A549 (cell line): ENCODE data around the gene FBXW9. TPM values are rescaled to one million over a fixed set of nuclear protein-coding genes. Genes with fewer than 3 reads are reported as not detected.

Experiments used
- ATAC-seq, 2 experiments: fragments of 200-7000 bp in 1 of 2; fragments of >200 bp in 1 of 2; cut with Nextera tagmentation in 1 of 2; cut with Tn5 transposase in 1 of 2; 3 replicates each; pipeline versions ENCODE4 v1.8.0 to v1.9.1; 2018 to 2020; ENCODE audit warnings: mild to moderate bottlenecking in 1 of 2, moderate library complexity in 1 of 2
- CTCF ChIA-PET: fragments of 300-600 bp; sonication (Branson Sonifier 250); formaldehyde crosslinking; extraction: SDS; loops from one replicate; lab custom pipeline; 2021; ENCODE audit warnings: antibody characterized with exemption, inconsistent platforms; lab: Yijun Ruan, JAX
- POLR2A ChIA-PET: fragments of 350-600 bp; formaldehyde crosslinking; extraction: SDS; loops from one replicate; lab custom pipeline; 2021; ENCODE audit warnings: antibody characterized with exemption, inconsistent platforms; lab: Yijun Ruan, JAX
- DNase-seq, 2 experiments: peaks; one replicate each; pipeline versions ENCODE4 v3.0.0 to v3.0.0-alpha.2; 2011 to 2016; ENCODE audit warnings: low read depth in 1 of 2, low spot score in 1 of 2
- FAIRE-seq: peaks from 2 replicates; lab custom pipeline; 2011; peaks lifted over from hg19 to GRCh38; lab: Jason Lieb, UNC
- H3K27ac ChIP-seq, 2 experiments: fragments of >200 bp; sonication (Bioruptor Twin); formaldehyde crosslinking; 3 replicates each; pipeline ENCODE4 v1.5.1; 2016 to 2017
- H3K4me1 ChIP-seq: fragments of >200 bp; sonication (Bioruptor Twin); formaldehyde crosslinking; 3 replicates; pipeline ENCODE4 v1.6.1; 2016
- H3K4me2 ChIP-seq: fragments of >200 bp; sonication (Bioruptor Twin); formaldehyde crosslinking; 3 replicates; pipeline ENCODE4 v1.6.1; 2016
- H3K4me3 ChIP-seq: fragments of >200 bp; sonication (Bioruptor Twin); formaldehyde crosslinking; 3 replicates; pipeline ENCODE4 v1.5.1; 2016
- H3K9me3 ChIP-seq: fragments of >200 bp; sonication (Bioruptor Twin); formaldehyde crosslinking; 3 replicates; pipeline ENCODE4 v1.6.1; 2016
- CHD4 ChIP-seq: fragments of 200-600 bp; sonication (generic); IDR thresholded peaks from 2 replicates; pipeline ENCODE4 v1.6.1; 2016; ENCODE audit warnings: antibody characterized with exemption, mild to moderate bottlenecking, borderline replicate concordance
- EHMT2 ChIP-seq: fragments of 200-600 bp; sonication (generic); IDR thresholded peaks from 2 replicates; pipeline ENCODE4 v1.6.1; 2016; ENCODE audit warnings: antibody characterized with exemption, low read depth, mild to moderate bottlenecking, moderate library complexity
- EP300 ChIP-seq, 2 experiments: fragments of >200 bp; sonication (Bioruptor Twin); formaldehyde crosslinking; IDR thresholded peaks; 2 replicates in 1 of 2; 3 replicates in 1 of 2; pipeline ENCODE4 v1.6.1; 2016 to 2017
- FOSL2 ChIP-seq, 2 experiments: fragments of 450-650 bp in 1 of 2; fragments of >200 bp in 1 of 2; sonication (Bioruptor Twin) in 1 of 2; formaldehyde crosslinking; IDR thresholded peaks; 2 replicates each; pipeline versions ENCODE4 v1.5.0 to v1.6.1; 2016 to 2020; ENCODE audit warnings: mild to moderate bottlenecking in 1 of 2, moderate library complexity in 1 of 2
- GATA3 ChIP-seq: IDR thresholded peaks from 2 replicates; pipeline ENCODE4 v1.6.1; 2012; ENCODE audit warnings: borderline replicate concordance
- HEYL ChIP-seq: fragments of 250-450 bp; sonication (Bioruptor Pico); IDR thresholded peaks from 2 replicates; pipeline ENCODE4 v1.8.0; 2021; ENCODE audit warnings: mild to moderate bottlenecking, moderate library complexity
- HOXB13 ChIP-seq: fragments of 250-450 bp; sonication (Bioruptor Pico); IDR thresholded peaks from 2 replicates; pipeline ENCODE4 v1.5.0; 2020; ENCODE audit warnings: low read depth, mild to moderate bottlenecking, moderate library complexity
- KDM5A ChIP-seq: fragments of 200-600 bp; sonication (generic); IDR thresholded peaks from 2 replicates; pipeline ENCODE4 v1.6.1; 2016; ENCODE audit warnings: antibody characterized with exemption, mild to moderate bottlenecking
- MAZ ChIP-seq: fragments of 150-350 bp; IDR thresholded peaks from 2 replicates; pipeline ENCODE4 v1.6.1; 2014; ENCODE audit warnings: antibody characterized with exemption, low read depth, low read length, borderline replicate concordance
- RCOR1 ChIP-seq: fragments of 150-350 bp; IDR thresholded peaks from 2 replicates; pipeline ENCODE4 v1.6.1; 2014; ENCODE audit warnings: antibody characterized with exemption, low read length, low read depth
- SMC3 ChIP-seq: fragments of >200 bp; sonication (Bioruptor Twin); formaldehyde crosslinking; IDR thresholded peaks from 3 replicates; pipeline ENCODE4 v1.6.1; 2018; ENCODE audit warnings: inconsistent platforms
- TFCP2L1 ChIP-seq: fragments of 250-450 bp; sonication (Bioruptor Pico); IDR thresholded peaks from 2 replicates; pipeline ENCODE4 v1.5.0; 2021; ENCODE audit warnings: mild to moderate bottlenecking
- TP53 ChIP-seq: fragments of 250-450 bp; sonication (Bioruptor Pico); IDR thresholded peaks from 2 replicates; pipeline ENCODE4 v1.5.0; 2021; ENCODE audit warnings: mild to moderate bottlenecking, moderate library complexity
- ZSCAN20 ChIP-seq: fragments of 250-450 bp; sonication (Bioruptor Pico); IDR thresholded peaks from 2 replicates; pipeline ENCODE4 v1.8.0; 2022; ENCODE audit warnings: mild to moderate bottlenecking, moderate library complexity
- WGBS: methylation state at CpG from one replicate; pipeline ENCODE4 v1.1.6; 2017; ENCODE audit errors: missing lambda C conversion rate; 5-methylcytosine and 5-hydroxymethylcytosine counted together
- polyA plus RNA-seq, 4 experiments: library from polyadenylated mRNA; depleted of rRNA in 3 of 4; stranded (reverse); fragments of >200 nt; fragmentation: RNase III in 1 of 4; extraction: RNeasy Plus Mini Kit Qiagen cat#74134 plus additional on column Dnase treatment in 1 of 4; gene quantifications; 2 replicates in 3 of 4; 3 replicates in 1 of 4; pipeline ENCODE4 v1.2.3, GENCODE V29; 2011 to 2017
- TF ChIP-seq, protein P1 (sequence below): fragments of >200 bp; sonication (Bioruptor Twin); formaldehyde crosslinking; IDR thresholded peaks from 3 replicates; pipeline ENCODE4 v1.6.1; 2016
- TF ChIP-seq, protein P2 (sequence below): fragments of 250-450 bp; sonication (Bioruptor Pico); IDR thresholded peaks from 2 replicates; pipeline ENCODE4 v1.5.0; 2020; ENCODE audit warnings: low read depth, mild to moderate bottlenecking, moderate library complexity
- TF ChIP-seq, protein P3 (sequence below): fragments of 250-450 bp; sonication (Bioruptor Pico); IDR thresholded peaks from 2 replicates; pipeline ENCODE4 v1.5.0; 2021; ENCODE audit warnings: mild to moderate bottlenecking, moderate library complexity, borderline replicate concordance
- TF ChIP-seq, protein P4 (sequence below): IDR thresholded peaks from 2 replicates; pipeline ENCODE4 v1.6.1; 2012

FBXW9 gene
- polyA plus RNA-seq, 2 of the 4 experiments (the other 2 are of a cell fraction): 5.7 to 8.0 TPM

DNA sequence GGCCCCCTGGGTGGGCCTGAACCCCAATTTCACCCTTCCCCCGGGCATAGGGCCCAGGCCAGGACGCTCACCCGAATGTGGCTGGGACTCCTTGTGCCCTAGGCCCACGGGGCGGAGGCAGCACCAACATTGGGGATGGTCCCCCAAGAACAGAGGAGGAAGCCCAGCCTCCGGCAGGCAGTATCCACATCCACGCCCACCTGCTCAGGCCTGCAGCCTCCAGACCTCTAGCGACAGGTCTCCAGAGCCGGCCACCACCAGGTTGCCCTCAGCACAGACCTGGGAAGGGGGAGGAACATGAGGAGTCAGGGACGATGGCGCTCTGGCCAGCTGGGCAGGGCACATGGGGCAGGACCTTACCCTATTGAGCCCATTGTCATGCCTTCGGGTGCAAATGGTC lies 7.4 kb downstream of the FBXW9 start:
- 85% methylated on average over 10 of the region's 12 CpGs for WGBS
- Histone ChIP-seq H3K27ac (no peak overlapping the region), H3K4me3 (no peak overlapping the region), H3K4me1 (no peaks in the 10 kb centered on the region), H3K9me3 (no peaks in the 10 kb centered on the region)
- CTCF ChIA-PET: no interaction called here
- no peak for DNase-seq
- no peak for ATAC-seq
- no peak for TF ChIP-seq SMC3
- TF ChIP-seq, protein P1, sequence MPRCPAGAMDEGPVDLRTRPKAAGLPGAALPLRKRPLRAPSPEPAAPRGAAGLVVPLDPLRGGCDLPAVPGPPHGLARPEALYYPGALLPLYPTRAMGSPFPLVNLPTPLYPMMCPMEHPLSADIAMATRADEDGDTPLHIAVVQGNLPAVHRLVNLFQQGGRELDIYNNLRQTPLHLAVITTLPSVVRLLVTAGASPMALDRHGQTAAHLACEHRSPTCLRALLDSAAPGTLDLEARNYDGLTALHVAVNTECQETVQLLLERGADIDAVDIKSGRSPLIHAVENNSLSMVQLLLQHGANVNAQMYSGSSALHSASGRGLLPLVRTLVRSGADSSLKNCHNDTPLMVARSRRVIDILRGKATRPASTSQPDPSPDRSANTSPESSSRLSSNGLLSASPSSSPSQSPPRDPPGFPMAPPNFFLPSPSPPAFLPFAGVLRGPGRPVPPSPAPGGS: no peak
- no peak for TF ChIP-seq MAZ
- no peak for TF ChIP-seq TP53 (CRISPR knock-in tag)
- no peak for TF ChIP-seq RCOR1
- no peak for TF ChIP-seq EHMT2
- no peak for TF ChIP-seq FOSL2 (IDR thresholded peaks at IDR 0.05)
- no peak for TF ChIP-seq FOSL2 (CRISPR knock-in tag; IDR thresholded peaks at IDR 0.05)
- TF ChIP-seq EP300 (IDR thresholded peaks at IDR 0.05): no peak
- TF ChIP-seq, all 56 proteins: peak for 0
- POLR2A ChIA-PET: no interaction called here
- H3K4me2 ChIP-seq: no peak overlapping the region
- FAIRE-seq: no peak

DNA sequence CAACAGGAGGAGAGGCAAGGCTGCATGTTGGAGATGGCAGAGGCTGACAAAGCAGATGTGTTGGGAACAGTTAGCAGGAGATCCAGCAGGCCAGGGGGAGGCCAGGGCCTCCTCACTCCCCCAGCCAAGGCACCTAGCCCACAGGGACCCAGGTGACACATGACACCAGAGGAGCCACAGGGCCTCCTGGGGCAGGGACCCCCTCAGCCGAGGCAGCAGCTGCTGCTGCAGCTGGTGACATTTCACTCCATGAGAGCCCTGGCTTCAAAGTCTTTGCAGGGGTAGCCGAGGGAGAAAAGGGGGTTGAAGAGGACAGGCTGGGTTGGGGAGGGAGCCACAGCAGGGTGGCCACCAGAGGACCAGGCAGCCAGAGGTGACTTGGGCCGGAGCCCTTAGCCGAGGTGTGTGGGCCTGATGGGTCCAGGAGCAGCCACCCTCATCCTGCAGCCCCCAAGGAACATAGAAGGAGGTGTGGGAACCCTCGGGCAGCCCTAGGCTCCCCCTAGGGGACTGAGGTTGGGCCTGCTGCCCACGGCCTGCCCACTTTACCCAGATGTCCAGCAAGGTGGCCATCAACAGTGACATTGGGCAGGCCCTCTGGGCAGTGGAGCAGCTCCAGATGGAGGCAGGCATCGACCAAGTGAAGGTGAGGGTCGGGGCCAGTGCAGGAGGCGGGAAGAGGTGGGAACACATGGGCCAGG lies 8.8 kb downstream of the FBXW9 start, which contains the start of gene GNG14:
Gene GNG14, plus strand, starts transcription at position 503 of the 701 bp plus-strand sequence. Its CDS starts 51 bp downstream, at position 554.
- DNase-seq (no peak), ATAC-seq (peak; percentile 25 to 36; a peak in 3 of 6 replicates), FAIRE-seq (no peak)
- H3K4me2 ChIP-seq: no peak within 1 kb of the TSS
- ChIA-PET CTCF (interaction anchor here (0.6 to 2.7 kb wide), 2 partner anchors 16 to 177 kb away, joined by 3 to 7 read pairs; no protein-coding TSS in a partner anchor), POLR2A (interaction anchor here (0.7 kb wide), 1 partner anchor 9 kb away, joined by 5 read pairs; no protein-coding TSS in a partner anchor)
- WGBS: 83% methylated on average over 6 of the region's 9 CpGs
- no peak within 1 kb of the TSS for H3K4me3 ChIP-seq
- TF ChIP-seq HEYL (CRISPR knock-in tag) (no peak), ZSCAN20 (CRISPR knock-in tag) (no peak), GATA3 (no peak), HOXB13 (CRISPR knock-in tag) (no peak), TP53 (CRISPR knock-in tag) (no peak), TFCP2L1 (no peak), KDM5A (no peak), CHD4 (no peak)
- TF ChIP-seq, protein P2, sequence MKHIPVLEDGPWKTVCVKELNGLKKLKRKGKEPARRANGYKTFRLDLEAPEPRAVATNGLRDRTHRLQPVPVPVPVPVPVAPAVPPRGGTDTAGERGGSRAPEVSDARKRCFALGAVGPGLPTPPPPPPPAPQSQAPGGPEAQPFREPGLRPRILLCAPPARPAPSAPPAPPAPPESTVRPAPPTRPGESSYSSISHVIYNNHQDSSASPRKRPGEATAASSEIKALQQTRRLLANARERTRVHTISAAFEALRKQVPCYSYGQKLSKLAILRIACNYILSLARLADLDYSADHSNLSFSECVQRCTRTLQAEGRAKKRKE: no peak
- TF ChIP-seq, protein P3, sequence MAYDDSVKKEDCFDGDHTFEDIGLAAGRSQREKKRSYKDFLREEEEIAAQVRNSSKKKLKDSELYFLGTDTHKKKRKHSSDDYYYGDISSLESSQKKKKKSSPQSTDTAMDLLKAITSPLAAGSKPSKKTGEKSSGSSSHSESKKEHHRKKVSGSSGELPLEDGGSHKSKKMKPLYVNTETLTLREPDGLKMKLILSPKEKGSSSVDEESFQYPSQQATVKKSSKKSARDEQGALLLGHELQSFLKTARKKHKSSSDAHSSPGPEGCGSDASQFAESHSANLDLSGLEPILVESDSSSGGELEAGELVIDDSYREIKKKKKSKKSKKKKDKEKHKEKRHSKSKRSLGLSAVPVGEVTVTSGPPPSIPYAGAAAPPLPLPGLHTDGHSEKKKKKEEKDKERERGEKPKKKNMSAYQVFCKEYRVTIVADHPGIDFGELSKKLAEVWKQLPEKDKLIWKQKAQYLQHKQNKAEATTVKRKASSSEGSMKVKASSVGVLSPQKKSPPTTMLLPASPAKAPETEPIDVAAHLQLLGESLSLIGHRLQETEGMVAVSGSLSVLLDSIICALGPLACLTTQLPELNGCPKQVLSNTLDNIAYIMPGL: no peak
- TF ChIP-seq, protein P4, sequence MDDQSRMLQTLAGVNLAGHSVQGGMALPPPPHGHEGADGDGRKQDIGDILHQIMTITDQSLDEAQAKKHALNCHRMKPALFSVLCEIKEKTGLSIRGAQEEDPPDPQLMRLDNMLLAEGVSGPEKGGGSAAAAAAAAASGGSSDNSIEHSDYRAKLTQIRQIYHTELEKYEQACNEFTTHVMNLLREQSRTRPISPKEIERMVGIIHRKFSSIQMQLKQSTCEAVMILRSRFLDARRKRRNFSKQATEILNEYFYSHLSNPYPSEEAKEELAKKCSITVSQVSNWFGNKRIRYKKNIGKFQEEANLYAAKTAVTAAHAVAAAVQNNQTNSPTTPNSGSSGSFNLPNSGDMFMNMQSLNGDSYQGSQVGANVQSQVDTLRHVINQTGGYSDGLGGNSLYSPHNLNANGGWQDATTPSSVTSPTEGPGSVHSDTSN: no peak
- H3K27ac ChIP-seq: no peak within 1 kb of the TSS
- H3K9me3 ChIP-seq: no peaks in the 10 kb centered on the region
- no peaks in the 10 kb centered on the region for H3K4me1 ChIP-seq
